Upper lobe of left lung (tissue), 4 donors: ENCODE measurements around the gene ABHD11.

ENCODE experiments used
- CTCF ChIP-seq, 6 experiments: fragments of 450-650 bp in 4 of 6; fragments of 200-600 bp in 2 of 6; sonication (generic) in 2 of 6; IDR thresholded peaks; one replicate each; pipeline ENCODE4 v1.5.1; 2016 to 2019; ENCODE audit warnings: antibody characterized with exemption in 6 of 6
- EP300 ChIP-seq, 4 donors: sonication (generic); formaldehyde crosslinking; IDR thresholded peaks; one replicate each; pipeline ENCODE4 v1.5.1; 2017; ENCODE audit warnings: antibody characterized with exemption in 4 of 4, control low read depth in 2 of 4

- no peak for TF ChIP-seq CTCF (IDR thresholded peaks at IDR 0.05)
- TF ChIP-seq EP300 (IDR thresholded peaks at IDR 0.05), result no peak
Measured at GRCh38 chr7:73705551-73705920, 33.1 kb downstream of the ABHD11 start.
